DOHH2 (cell line): ENCODE results near the gene SKAP2.

Experiments used
- H3F3A ChIP-seq: fragments of 200-600 bp; sonication (generic), shearing (Covaris generic); 2 replicates; pipeline ENCODE4 v1.6.0; 2016; ENCODE audit warnings: antibody characterized with exemption, mild to moderate bottlenecking; ENCODE audit not compliant: control insufficient read depth, insufficient read depth
- H3K27ac ChIP-seq: fragments of 200-600 bp; sonication (generic); 2 replicates; pipeline ENCODE4 v1.5.1; 2014; ENCODE audit warnings: low read depth, mild to moderate bottlenecking, low read length, moderate library complexity
- H3K27me3 ChIP-seq: fragments of 200-600 bp; sonication (generic); 2 replicates; pipeline ENCODE4 v1.6.1; 2014; ENCODE audit warnings: mild to moderate bottlenecking, low read length, mixed read lengths; ENCODE audit not compliant: control insufficient read depth
- H3K36me3 ChIP-seq: fragments of 200-600 bp; sonication (generic); 2 replicates; pipeline ENCODE4 v1.6.1; 2014; ENCODE audit warnings: mild to moderate bottlenecking, low read length, moderate library complexity, mixed read lengths; ENCODE audit not compliant: control insufficient read depth
- H3K4me1 ChIP-seq: fragments of 200-600 bp; sonication (generic); 2 replicates; pipeline ENCODE4 v1.6.1; 2014; ENCODE audit warnings: mild to moderate bottlenecking, low read length, mixed read lengths; ENCODE audit not compliant: control insufficient read depth
- H3K4me2 ChIP-seq: fragments of 200-600 bp; sonication (generic); 2 replicates; pipeline ENCODE4 v1.6.0; 2014; ENCODE audit warnings: mild to moderate bottlenecking, low read length, moderate library complexity
- H3K4me3 ChIP-seq: fragments of 200-600 bp; sonication (generic); 2 replicates; pipeline ENCODE4 v1.5.1; 2014; ENCODE audit warnings: mild to moderate bottlenecking, low read length, mixed read lengths
- H3K79me2 ChIP-seq: fragments of 200-600 bp; sonication (generic); 2 replicates; pipeline ENCODE4 v1.6.1; 2014; ENCODE audit warnings: mild to moderate bottlenecking, low read length, mixed read lengths; ENCODE audit not compliant: control insufficient read depth
- H3K9me2 ChIP-seq: fragments of 200-600 bp; sonication (generic); replicated peaks from 2 replicates; pipeline ENCODE4 v1.6.1; 2014; ENCODE audit warnings: mild to moderate bottlenecking, low read length, mixed read lengths; ENCODE audit not compliant: control insufficient read depth
- H3K9me3 ChIP-seq: fragments of 200-600 bp; sonication (generic); 2 replicates; pipeline ENCODE4 v1.6.1; 2014; ENCODE audit warnings: antibody characterized with exemption, low read length, mixed read lengths; ENCODE audit not compliant: control insufficient read depth, insufficient read depth
- H4K20me1 ChIP-seq: fragments of 200-600 bp; sonication (generic); 2 replicates; pipeline ENCODE4 v1.6.0; 2014; ENCODE audit warnings: low read depth, mild to moderate bottlenecking, antibody characterized with exemption, low read length, moderate library complexity; ENCODE audit not compliant: control insufficient read depth, insufficient read depth
- EZH2phosphoT487 ChIP-seq: fragments of 200-600 bp; sonication (generic); IDR thresholded peaks from 2 replicates; pipeline ENCODE4 v1.6.1; 2017; ENCODE audit warnings: borderline replicate concordance, mild to moderate bottlenecking, antibody characterized with exemption, low read length, moderate library complexity, mixed read lengths
- TF ChIP-seq, protein P1 (sequence below): fragments of 200-600 bp; sonication (generic); IDR thresholded peaks from one replicate; pipeline ENCODE4 v1.5.1; 2014; ENCODE audit warnings: antibody characterized with exemption, mild to moderate bottlenecking, low read depth, low read length; ENCODE audit not compliant: poor library complexity, severe bottlenecking

SKAP2 gene

DNA sequence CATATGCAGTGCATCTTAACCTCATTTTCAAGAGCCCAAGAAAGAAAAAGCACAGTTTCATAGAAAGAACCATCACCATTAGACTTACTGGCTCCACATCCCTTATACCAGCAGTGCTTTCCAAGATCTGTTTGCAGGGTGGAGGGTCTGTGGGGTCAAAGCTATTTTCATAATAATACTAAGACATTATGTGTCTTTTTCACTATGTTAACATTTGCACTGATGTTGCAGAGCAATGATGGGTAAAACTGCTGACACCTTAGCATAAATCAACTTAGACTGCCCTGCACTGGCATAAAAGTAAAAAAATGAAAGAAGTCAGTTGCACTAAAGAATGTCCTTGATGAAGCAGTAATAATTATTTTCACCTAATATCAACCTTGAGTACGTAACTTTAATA, 166.2 kb downstream of the SKAP2 start:
- Histone ChIP-seq H4K20me1 (no peaks in the 10 kb centered on the region), H3K4me2 (no peak overlapping the region), H3F3A (no peaks in the 10 kb centered on the region), H3K27me3 (no peaks in the 10 kb centered on the region), H3K79me2 (no peaks in the 10 kb centered on the region), H3K36me3 (no peaks in the 10 kb centered on the region), H3K4me1 (0 out of 2 replicates have a peak, but pooled peaks cover 2% of the 10 kb centered on the region), H3K9me3 (no peaks in the 10 kb centered on the region), H3K27ac (no peak overlapping the region), H3K4me3 (no peak overlapping the region), H3K9me2 (no peaks in the 10 kb centered on the region)
- TF ChIP-seq, protein P1, sequence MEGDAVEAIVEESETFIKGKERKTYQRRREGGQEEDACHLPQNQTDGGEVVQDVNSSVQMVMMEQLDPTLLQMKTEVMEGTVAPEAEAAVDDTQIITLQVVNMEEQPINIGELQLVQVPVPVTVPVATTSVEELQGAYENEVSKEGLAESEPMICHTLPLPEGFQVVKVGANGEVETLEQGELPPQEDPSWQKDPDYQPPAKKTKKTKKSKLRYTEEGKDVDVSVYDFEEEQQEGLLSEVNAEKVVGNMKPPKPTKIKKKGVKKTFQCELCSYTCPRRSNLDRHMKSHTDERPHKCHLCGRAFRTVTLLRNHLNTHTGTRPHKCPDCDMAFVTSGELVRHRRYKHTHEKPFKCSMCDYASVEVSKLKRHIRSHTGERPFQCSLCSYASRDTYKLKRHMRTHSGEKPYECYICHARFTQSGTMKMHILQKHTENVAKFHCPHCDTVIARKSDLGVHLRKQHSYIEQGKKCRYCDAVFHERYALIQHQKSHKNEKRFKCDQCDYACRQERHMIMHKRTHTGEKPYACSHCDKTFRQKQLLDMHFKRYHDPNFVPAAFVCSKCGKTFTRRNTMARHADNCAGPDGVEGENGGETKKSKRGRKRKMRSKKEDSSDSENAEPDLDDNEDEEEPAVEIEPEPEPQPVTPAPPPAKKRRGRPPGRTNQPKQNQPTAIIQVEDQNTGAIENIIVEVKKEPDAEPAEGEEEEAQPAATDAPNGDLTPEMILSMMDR, result no peak
- TF ChIP-seq EZH2phosphoT487, result no peak

DNA sequence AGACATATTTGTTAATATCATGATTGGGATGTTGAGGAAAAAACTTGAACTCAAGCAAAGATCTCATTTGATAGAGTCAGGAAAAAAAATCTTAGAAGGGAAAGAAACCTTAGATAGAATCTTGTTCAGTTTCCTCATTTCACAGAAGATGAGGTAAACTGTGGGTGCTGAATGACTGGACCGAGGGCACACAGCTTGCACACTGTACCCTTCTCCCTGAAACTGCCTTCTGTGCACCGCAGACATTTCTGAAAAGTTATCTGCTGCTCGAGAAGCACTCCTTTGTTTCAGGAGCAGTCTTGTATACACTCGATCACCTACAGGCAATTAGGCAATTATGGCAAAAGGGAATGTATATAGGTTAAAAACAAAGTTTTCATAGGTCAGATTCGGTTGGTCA, 167.4 kb downstream of the SKAP2 start:
- no peaks in the 10 kb centered on the region for H3F3A ChIP-seq
- H3K9me3 ChIP-seq, result no peaks in the 10 kb centered on the region
- no peak overlapping the region for H3K4me2 ChIP-seq
- H3K79me2 ChIP-seq, result no peaks in the 10 kb centered on the region
- no peak for TF ChIP-seq EZH2phosphoT487
- TF ChIP-seq, protein P1, result no peak
- H3K4me1 ChIP-seq, result peaks cover 3% of the 10 kb centered on the region; the same call in 1 of the 2 replicates
- no peaks in the 10 kb centered on the region for H4K20me1 ChIP-seq
- no peak overlapping the region for H3K4me3 ChIP-seq
- H3K9me2 ChIP-seq, result no peaks in the 10 kb centered on the region
- H3K27me3 ChIP-seq, result no peaks in the 10 kb centered on the region
- no peaks in the 10 kb centered on the region for H3K36me3 ChIP-seq
- no peak overlapping the region for H3K27ac ChIP-seq

DNA sequence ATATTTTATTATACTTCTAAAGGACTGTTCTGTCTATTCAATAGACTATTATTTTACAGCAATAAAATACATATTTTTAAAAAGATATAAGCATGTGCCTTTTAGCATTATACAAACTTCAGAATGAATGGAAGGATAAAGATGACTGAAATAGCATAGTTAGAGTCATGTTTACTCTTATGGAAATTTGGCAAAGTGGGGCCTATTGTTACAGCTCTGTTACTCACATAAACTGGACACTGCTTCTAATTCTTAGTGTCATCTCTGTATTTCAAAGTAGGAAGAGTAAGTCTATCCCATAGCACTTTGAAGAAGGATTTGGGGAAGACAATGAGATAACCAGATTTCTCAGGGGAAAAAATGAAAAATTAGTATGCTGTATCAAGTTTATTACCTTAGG, 168.2 kb downstream of the SKAP2 start:
- no peaks in the 10 kb centered on the region for H3K36me3 ChIP-seq
- no peak overlapping the region for H3K27ac ChIP-seq
- H4K20me1 ChIP-seq, result no peaks in the 10 kb centered on the region
- no peaks in the 10 kb centered on the region for H3K79me2 ChIP-seq
- TF ChIP-seq EZH2phosphoT487, result no peak
- TF ChIP-seq, protein P1, result no peak
- no peak overlapping the region for H3K4me3 ChIP-seq
- no peaks in the 10 kb centered on the region for H3K9me2 ChIP-seq
- no peaks in the 10 kb centered on the region for H3K27me3 ChIP-seq
- H3F3A ChIP-seq, result no peaks in the 10 kb centered on the region
- no peaks in the 10 kb centered on the region for H3K9me3 ChIP-seq
- peaks cover 11% of the 10 kb centered on the region for H3K4me1 ChIP-seq
- no peak overlapping the region for H3K4me2 ChIP-seq
